Tibial nerve (tissue), 4 donors: ENCODE data around the gene CLIC5.

ENCODE experiments used
- CTCF ChIP-seq, 5 experiments: fragments of 200-600 bp in 3 of 5; fragments of 450-650 bp in 2 of 5; sonication (generic) in 3 of 5; IDR thresholded peaks; one replicate each; pipeline ENCODE4 v1.5.1; 2016 to 2019; ENCODE audit warnings: antibody characterized with exemption in 5 of 5, mild to moderate bottlenecking in 3 of 5, moderate library complexity in 2 of 5
- EP300 ChIP-seq, 2 donors: sonication (generic); formaldehyde crosslinking; IDR thresholded peaks; one replicate each; pipeline ENCODE4 v1.6.1; 2017; ENCODE audit warnings: antibody characterized with exemption in 2 of 2, mild to moderate bottlenecking in 1 of 2
- POLR2A ChIP-seq, 2 donors: fragments of 450-650 bp; IDR thresholded peaks; one replicate each; pipeline ENCODE4 v1.6.1; 2017; ENCODE audit warnings: antibody characterized with exemption in 2 of 2, mild to moderate bottlenecking in 2 of 2, moderate library complexity in 2 of 2

- TF ChIP-seq CTCF (IDR thresholded peaks at IDR 0.05) (no peak), POLR2A (IDR thresholded peaks at IDR 0.05) (no peak), EP300 (IDR thresholded peaks at IDR 0.05) (no peak)
Observed at GRCh38 chr6:45929421-45930361, 86.0 kb downstream of the CLIC5 start.
